HCT116 (cell line): ENCODE measurements around the gene ERCC6. TPM values are rescaled to one million over a fixed set of nuclear protein-coding genes. Genes with fewer than 3 reads are reported as not detected.

ENCODE experiments used
- ATAC-seq: fragments of 200-7000 bp; cut with Tn5 transposase; 2 replicates; pipeline ENCODE4 v1.9.1; 2020; ENCODE audit warnings: mild to moderate bottlenecking, moderate library complexity
- BruUV-seq: library from RNA; stranded (reverse); fragments of 400-500 nt; replicated peaks from 2 replicates; lab custom pipeline; 2021; lab: Mats Ljungman, UMichigan
- CTCF ChIA-PET: fragments of 300-600 bp; sonication (Branson Sonifier 250); formaldehyde crosslinking; loops from one replicate; lab custom pipeline; 2021; ENCODE audit warnings: antibody characterized with exemption; lab: Charles Lee
- POLR2A ChIA-PET: fragments of 300-600, 350-600 bp; sonication (Branson Sonifier 250); formaldehyde crosslinking; loops from one replicate; lab custom pipeline; 2021; ENCODE audit warnings: antibody characterized with exemption; lab: Charles Lee
- RAD21 ChIA-PET, 2 experiments: fragments of 300-600 bp; sonication (Branson Sonifier 250); formaldehyde crosslinking; loops; one replicate each; lab custom pipeline; 2023; ENCODE audit warnings: low total read pairs in 2 of 2; ENCODE audit not compliant: uncharacterized antibody in 2 of 2, unreplicated experiment in 2 of 2, low non-redundant PET in 1 of 2; lab: Charles Lee
- DNase-seq: peaks from one replicate; pipeline ENCODE4 v3.0.0-alpha.2; 2010; ENCODE audit warnings: low read depth, low spot score
- H2AFZ ChIP-seq: fragments of 200-600 bp; shearing (Covaris generic), sonication (generic); 2 replicates; pipeline ENCODE4 v1.6.1; 2017; ENCODE audit warnings: low read depth, mixed run types, mixed read lengths, antibody characterized with exemption, low read length; ENCODE audit not compliant: poor library complexity, severe bottlenecking
- H3K27ac ChIP-seq: 2 replicates; pipeline ENCODE4 v1.5.1; 2012; ENCODE audit warnings: low read depth, low read length
- H3K27me3 ChIP-seq: fragments of 200-600 bp; sonication (generic); 2 replicates; pipeline ENCODE4 v1.6.1; 2016; ENCODE audit warnings: mixed run types, low read length, mixed read lengths; ENCODE audit not compliant: insufficient read depth
- H3K36me3 ChIP-seq, 2 experiments: fragments of 200-500 bp in 1 of 2; fragments of 200-600 bp in 1 of 2; sonication (Bioruptor generic) in 1 of 2; sonication (generic) in 1 of 2; 2 replicates each; pipeline versions ENCODE4 v1.5.1 to v1.6.1; 2014 to 2016; ENCODE audit warnings: low read length in 2 of 2, inconsistent platforms in 1 of 2, mixed read lengths in 1 of 2, mixed run types in 1 of 2; ENCODE audit not compliant: insufficient read depth in 2 of 2, control insufficient read depth in 1 of 2
- H3K4me1 ChIP-seq, 2 experiments: fragments of 200-600 bp in 1 of 2; sonication (generic) in 1 of 2; 2 replicates each; pipeline versions ENCODE4 v1.5.1 to v1.6.1; 2012 to 2017; ENCODE audit warnings: low read length in 2 of 2, inconsistent platforms in 1 of 2, mild to moderate bottlenecking in 1 of 2, mixed read lengths in 1 of 2, mixed run types in 1 of 2, moderate library complexity in 1 of 2; ENCODE audit not compliant: insufficient read depth in 2 of 2, control insufficient read depth in 1 of 2
- H3K4me2 ChIP-seq: fragments of 200-600 bp; sonication (generic); 2 replicates; pipeline ENCODE4 v1.6.1; 2017; ENCODE audit warnings: mixed run types, low read length, mixed read lengths
- H3K4me3 ChIP-seq, 2 experiments: fragments of 200-600 bp in 1 of 2; sonication (generic) in 1 of 2; replicated peaks in 1 of 2; 2 replicates each; pipeline ENCODE4 v1.5.1; 2011 to 2016; ENCODE audit warnings: low read length in 2 of 2, control low read depth in 1 of 2, low read depth in 1 of 2, mild to moderate bottlenecking in 1 of 2, mixed read lengths in 1 of 2, mixed run types in 1 of 2
- H3K79me2 ChIP-seq: fragments of 200-600 bp; sonication (generic); 2 replicates; pipeline ENCODE4 v1.6.1; 2017; ENCODE audit warnings: mild to moderate bottlenecking, mixed run types, low read length, moderate library complexity, mixed read lengths; ENCODE audit not compliant: insufficient read depth
- H3K9ac ChIP-seq: fragments of 200-600 bp; sonication (generic); 2 replicates; pipeline ENCODE4 v1.6.1; 2016; ENCODE audit warnings: low read length, mixed read lengths
- H3K9me2 ChIP-seq: fragments of 200-600 bp; sonication (generic), shearing (Covaris generic); 2 replicates; pipeline ENCODE4 v1.6.1; 2017; ENCODE audit warnings: mixed run types, mild to moderate bottlenecking, moderate library complexity; ENCODE audit not compliant: insufficient read depth
- H3K9me3 ChIP-seq, 2 experiments: fragments of 200-500 bp in 1 of 2; fragments of 200-600 bp in 1 of 2; sonication (Bioruptor generic) in 1 of 2; sonication (generic) in 1 of 2; 2 replicates each; pipeline ENCODE4 v1.6.1; 2014 to 2017; ENCODE audit warnings: low read length in 2 of 2, mixed read lengths in 2 of 2, inconsistent platforms in 1 of 2, low read depth in 1 of 2, mild to moderate bottlenecking in 1 of 2, mixed run types in 1 of 2, moderate library complexity in 1 of 2; ENCODE audit not compliant: control insufficient read depth in 1 of 2, insufficient read depth in 1 of 2
- H4K20me1 ChIP-seq: fragments of 200-600 bp; sonication (generic), shearing (Covaris generic); 2 replicates; pipeline ENCODE4 v1.6.1; 2017; ENCODE audit warnings: mixed run types, mild to moderate bottlenecking, moderate library complexity; ENCODE audit not compliant: insufficient read depth
- CBX3 ChIP-seq: IDR thresholded peaks from 2 replicates; pipeline ENCODE4 v1.6.1; 2012; ENCODE audit warnings: low read depth
- CEBPB ChIP-seq: IDR thresholded peaks from 2 replicates; pipeline ENCODE4 v1.6.1; 2012; ENCODE audit warnings: low read depth
- ELF1 ChIP-seq: IDR thresholded peaks from 2 replicates; pipeline ENCODE4 v1.6.1; 2012; ENCODE audit warnings: low read depth, borderline replicate concordance
- EZH2phosphoT487 ChIP-seq: fragments of 200-600 bp; IDR thresholded peaks from 2 replicates; pipeline ENCODE4 v1.6.1; 2018; ENCODE audit warnings: antibody characterized with exemption, borderline replicate concordance
- FOSL1 ChIP-seq: IDR thresholded peaks from 2 replicates; pipeline ENCODE4 v1.6.1; 2012; ENCODE audit warnings: low read depth
- JUND ChIP-seq: IDR thresholded peaks from 2 replicates; pipeline ENCODE4 v1.6.1; 2012
- RAD21 ChIP-seq: IDR thresholded peaks from 2 replicates; pipeline ENCODE4 v1.6.1; 2012; ENCODE audit warnings: low read depth, mild to moderate bottlenecking
- SP1 ChIP-seq: IDR thresholded peaks from 2 replicates; pipeline ENCODE4 v1.6.1; 2012; ENCODE audit warnings: low read depth
- SRF ChIP-seq: IDR thresholded peaks from 2 replicates; pipeline ENCODE4 v1.6.1; 2012; ENCODE audit warnings: low read depth
- ZFX ChIP-seq: fragments of 450-650 bp; IDR thresholded peaks from 2 replicates; pipeline ENCODE4 v1.6.1; 2017
- intact Hi-C: fragments of 100-400 bp; cut with micrococcal nuclease; formaldehyde crosslinking; loops from 2 replicates; pipeline ENCODE4 v1.10.0; 2022
- total RNA-seq: library from RNA; stranded (reverse); gene quantifications from one replicate; pipeline ENCODE4 v1.2.1, GENCODE V29; 2021; ENCODE audit not compliant: unreplicated experiment
- TF ChIP-seq, protein P1 (sequence below), 3 experiments: fragments of 200-600 bp in 1 of 3; sonication (generic) in 1 of 3; IDR thresholded peaks in 2 of 3; conservative IDR thresholded peaks in 1 of 3; 2 replicates each; pipeline ENCODE4 v1.5.1; 2012 to 2017; ENCODE audit warnings: low read depth in 2 of 3, low read length in 2 of 3, antibody characterized with exemption in 1 of 3, borderline replicate concordance in 1 of 3, control low read depth in 1 of 3, mild to moderate bottlenecking in 1 of 3, mixed read lengths in 1 of 3, mixed run types in 1 of 3, moderate library complexity in 1 of 3; ENCODE audit not compliant: insufficient read depth in 1 of 3
- TF ChIP-seq, protein P2 (sequence below): IDR thresholded peaks from 2 replicates; pipeline ENCODE4 v1.6.1; 2012; ENCODE audit warnings: low read depth
- TF ChIP-seq, protein P3 (sequence below): IDR thresholded peaks from 2 replicates; pipeline ENCODE4 v1.6.1; 2012
- TF ChIP-seq, protein P4 (sequence below): IDR thresholded peaks from 2 replicates; pipeline ENCODE4 v1.6.1; 2011; ENCODE audit warnings: mild to moderate bottlenecking, low read length, moderate library complexity; ENCODE audit not compliant: insufficient replicate concordance; ENCODE audit errors: extremely low read depth

The ERCC6 gene
- total RNA-seq, 1 experiment from 2014 or later, result 16.4 TPM

DNA sequence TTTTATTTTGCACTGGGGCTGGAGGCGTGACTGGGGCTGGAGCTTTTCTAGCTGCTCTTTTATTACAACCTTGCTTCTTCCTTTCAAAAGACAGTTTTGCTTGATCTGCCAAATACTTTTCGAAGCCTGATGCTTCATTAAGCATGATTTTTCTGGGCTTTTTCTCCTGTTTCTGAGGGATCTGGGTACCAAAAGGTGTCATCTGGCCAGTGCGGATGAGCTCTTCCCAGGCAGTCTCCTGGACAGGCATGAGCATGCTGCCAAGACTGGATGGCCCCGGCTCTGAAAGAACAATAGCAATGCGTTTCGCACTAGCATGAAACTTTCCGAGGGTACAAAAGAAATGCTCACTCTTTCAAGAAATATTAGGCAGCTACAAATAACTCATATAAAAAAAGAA is 14.4 kb downstream of the ERCC6 start:
- ATAC-seq (no peak), DNase-seq (no peak)
- BruUV-seq, result no TSS peak
- intact Hi-C loops, result no loop called here
- Histone ChIP-seq H3K9me2 (no peaks in the 10 kb centered on the region), H3K79me2 (0 out of 2 replicates have a peak, but pooled peaks cover 5% of the 10 kb centered on the region), H3K9me3 (no peaks in the 10 kb centered on the region), H3K4me1 (no peaks in the 10 kb centered on the region), H3K4me3 (no peak overlapping the region), H4K20me1 (no peaks in the 10 kb centered on the region), H3K4me2 (no peak overlapping the region), H3K36me3 (peaks cover 9 to 22% of the 10 kb centered on the region in 2 experiments; a peak in 3 of 4 replicates), H3K27ac (no peak overlapping the region), H2AFZ (no peak overlapping the region), H3K9ac (no peak overlapping the region), H3K27me3 (no peaks in the 10 kb centered on the region)
- ChIA-PET POLR2A (no interaction called here), RAD21 (no interaction called here), CTCF (interaction anchor here (0.7 to 2.5 kb wide), 3 partner anchors 12 to 868 kb away, joined by 3 to 8 read pairs (median 4); no protein-coding TSS in a partner anchor)
- TF ChIP-seq JUND, result no peak
- TF ChIP-seq, protein P1, sequence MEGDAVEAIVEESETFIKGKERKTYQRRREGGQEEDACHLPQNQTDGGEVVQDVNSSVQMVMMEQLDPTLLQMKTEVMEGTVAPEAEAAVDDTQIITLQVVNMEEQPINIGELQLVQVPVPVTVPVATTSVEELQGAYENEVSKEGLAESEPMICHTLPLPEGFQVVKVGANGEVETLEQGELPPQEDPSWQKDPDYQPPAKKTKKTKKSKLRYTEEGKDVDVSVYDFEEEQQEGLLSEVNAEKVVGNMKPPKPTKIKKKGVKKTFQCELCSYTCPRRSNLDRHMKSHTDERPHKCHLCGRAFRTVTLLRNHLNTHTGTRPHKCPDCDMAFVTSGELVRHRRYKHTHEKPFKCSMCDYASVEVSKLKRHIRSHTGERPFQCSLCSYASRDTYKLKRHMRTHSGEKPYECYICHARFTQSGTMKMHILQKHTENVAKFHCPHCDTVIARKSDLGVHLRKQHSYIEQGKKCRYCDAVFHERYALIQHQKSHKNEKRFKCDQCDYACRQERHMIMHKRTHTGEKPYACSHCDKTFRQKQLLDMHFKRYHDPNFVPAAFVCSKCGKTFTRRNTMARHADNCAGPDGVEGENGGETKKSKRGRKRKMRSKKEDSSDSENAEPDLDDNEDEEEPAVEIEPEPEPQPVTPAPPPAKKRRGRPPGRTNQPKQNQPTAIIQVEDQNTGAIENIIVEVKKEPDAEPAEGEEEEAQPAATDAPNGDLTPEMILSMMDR (IDR thresholded peaks at IDR 0.05 in 2 of 3, conservative IDR thresholded peaks at IDR 0.05 in 1 of 3; ENCODE audit: borderline replicate concordance in 1 of 3, insufficient read depth in 1 of 3, low read depth in 2 of 3, low read length in 2 of 3), result no peak
- no peak for TF ChIP-seq SRF
- TF ChIP-seq ELF1, result no peak
- no peak for TF ChIP-seq RAD21
- no peak for TF ChIP-seq CEBPB
- no peak for TF ChIP-seq ZFX
- TF ChIP-seq, protein P2, sequence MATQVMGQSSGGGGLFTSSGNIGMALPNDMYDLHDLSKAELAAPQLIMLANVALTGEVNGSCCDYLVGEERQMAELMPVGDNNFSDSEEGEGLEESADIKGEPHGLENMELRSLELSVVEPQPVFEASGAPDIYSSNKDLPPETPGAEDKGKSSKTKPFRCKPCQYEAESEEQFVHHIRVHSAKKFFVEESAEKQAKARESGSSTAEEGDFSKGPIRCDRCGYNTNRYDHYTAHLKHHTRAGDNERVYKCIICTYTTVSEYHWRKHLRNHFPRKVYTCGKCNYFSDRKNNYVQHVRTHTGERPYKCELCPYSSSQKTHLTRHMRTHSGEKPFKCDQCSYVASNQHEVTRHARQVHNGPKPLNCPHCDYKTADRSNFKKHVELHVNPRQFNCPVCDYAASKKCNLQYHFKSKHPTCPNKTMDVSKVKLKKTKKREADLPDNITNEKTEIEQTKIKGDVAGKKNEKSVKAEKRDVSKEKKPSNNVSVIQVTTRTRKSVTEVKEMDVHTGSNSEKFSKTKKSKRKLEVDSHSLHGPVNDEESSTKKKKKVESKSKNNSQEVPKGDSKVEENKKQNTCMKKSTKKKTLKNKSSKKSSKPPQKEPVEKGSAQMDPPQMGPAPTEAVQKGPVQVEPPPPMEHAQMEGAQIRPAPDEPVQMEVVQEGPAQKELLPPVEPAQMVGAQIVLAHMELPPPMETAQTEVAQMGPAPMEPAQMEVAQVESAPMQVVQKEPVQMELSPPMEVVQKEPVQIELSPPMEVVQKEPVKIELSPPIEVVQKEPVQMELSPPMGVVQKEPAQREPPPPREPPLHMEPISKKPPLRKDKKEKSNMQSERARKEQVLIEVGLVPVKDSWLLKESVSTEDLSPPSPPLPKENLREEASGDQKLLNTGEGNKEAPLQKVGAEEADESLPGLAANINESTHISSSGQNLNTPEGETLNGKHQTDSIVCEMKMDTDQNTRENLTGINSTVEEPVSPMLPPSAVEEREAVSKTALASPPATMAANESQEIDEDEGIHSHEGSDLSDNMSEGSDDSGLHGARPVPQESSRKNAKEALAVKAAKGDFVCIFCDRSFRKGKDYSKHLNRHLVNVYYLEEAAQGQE, result no peak
- TF ChIP-seq, protein P3, sequence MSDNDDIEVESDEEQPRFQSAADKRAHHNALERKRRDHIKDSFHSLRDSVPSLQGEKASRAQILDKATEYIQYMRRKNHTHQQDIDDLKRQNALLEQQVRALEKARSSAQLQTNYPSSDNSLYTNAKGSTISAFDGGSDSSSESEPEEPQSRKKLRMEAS, result no peak
- TF ChIP-seq, protein P4, sequence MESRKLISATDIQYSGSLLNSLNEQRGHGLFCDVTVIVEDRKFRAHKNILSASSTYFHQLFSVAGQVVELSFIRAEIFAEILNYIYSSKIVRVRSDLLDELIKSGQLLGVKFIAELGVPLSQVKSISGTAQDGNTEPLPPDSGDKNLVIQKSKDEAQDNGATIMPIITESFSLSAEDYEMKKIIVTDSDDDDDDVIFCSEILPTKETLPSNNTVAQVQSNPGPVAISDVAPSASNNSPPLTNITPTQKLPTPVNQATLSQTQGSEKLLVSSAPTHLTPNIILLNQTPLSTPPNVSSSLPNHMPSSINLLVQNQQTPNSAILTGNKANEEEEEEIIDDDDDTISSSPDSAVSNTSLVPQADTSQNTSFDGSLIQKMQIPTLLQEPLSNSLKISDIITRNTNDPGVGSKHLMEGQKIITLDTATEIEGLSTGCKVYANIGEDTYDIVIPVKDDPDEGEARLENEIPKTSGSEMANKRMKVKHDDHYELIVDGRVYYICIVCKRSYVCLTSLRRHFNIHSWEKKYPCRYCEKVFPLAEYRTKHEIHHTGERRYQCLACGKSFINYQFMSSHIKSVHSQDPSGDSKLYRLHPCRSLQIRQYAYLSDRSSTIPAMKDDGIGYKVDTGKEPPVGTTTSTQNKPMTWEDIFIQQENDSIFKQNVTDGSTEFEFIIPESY, result no peak
- TF ChIP-seq CBX3, result no peak
- TF ChIP-seq SP1, result no peak
- no peak for TF ChIP-seq FOSL1
- no peak for TF ChIP-seq EZH2phosphoT487
